Measurements from ENCODE around the gene GDI2. TPM values are rescaled to one million over a fixed set of nuclear protein-coding genes. Genes with fewer than 3 reads are reported as not detected.

The GDI2 gene
- polyA plus RNA-seq, 1 donor (not counting 4 experiments of a cell fraction or from before 2014, with no cell fraction given): 293 TPM

DNA sequence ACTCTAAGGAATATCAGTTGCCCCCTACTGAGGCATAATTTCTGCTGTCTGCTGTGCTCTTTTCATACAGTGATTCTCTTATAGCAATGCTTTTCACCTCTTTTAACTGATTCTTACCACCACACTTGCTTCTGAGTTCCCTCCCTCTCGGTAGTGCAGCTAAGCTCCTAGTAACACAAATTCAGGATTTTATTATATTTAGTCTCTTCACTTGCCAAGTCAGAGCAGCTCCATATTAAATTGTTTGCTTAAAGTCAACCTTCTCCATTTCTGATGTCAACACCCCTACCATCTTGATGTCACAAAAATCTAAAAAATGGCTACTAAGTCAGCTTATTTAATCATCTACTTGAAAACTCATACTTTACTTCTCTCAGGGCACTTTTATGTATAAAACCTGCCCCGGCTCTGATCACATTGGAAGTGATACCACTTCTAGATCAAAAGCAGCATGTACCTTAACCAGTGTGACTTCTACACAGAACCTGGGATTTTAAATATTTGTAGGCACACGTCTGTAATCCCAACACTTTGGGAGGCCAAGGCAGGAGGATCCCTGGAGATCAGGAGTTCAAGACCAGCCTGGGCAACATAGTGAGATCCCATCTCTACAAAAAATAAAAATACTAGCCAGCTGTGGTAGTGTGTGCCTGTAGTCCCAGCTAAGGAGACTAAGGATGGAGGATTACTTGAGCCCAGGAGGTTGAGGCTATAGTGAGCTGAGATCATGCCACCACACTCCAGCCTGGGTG, 55.3 kb downstream of the GDI2 start:
- no peaks in the 10 kb centered on the region for H4K20me1 ChIP-seq (ENCODE audit: control insufficient read depth, extremely low read depth, insufficient read depth, low read length)

DNA sequence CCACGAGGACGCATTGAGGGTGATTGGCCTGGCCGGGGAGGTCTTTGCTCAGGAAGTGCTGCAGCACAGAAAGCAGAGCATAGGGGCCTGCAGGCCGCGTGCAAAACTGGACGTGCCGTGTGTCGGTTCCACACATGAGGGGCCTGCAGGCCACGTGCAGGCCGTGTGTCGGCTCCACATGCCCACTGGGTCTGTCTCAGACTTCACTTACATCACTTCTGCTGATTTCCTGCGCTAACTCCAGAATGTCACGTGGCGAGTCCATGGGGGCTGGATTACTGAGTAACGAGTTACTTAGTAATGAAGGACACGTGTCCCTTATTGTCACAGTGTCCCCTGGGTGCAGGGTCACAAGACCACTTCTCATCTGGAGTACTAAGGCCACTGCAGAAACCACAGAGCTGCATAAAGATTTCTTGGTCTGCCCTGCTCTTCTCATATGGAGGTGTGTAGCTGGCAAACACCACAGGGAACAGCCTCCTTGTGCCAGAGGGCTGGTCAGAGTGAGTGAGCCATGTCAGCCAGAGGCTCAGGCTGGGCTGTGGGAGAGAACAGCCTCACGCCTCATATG, 60.8 kb downstream of the GDI2 start:
- no peaks in the 10 kb centered on the region for H3K9me3 ChIP-seq (ENCODE audit: control insufficient read depth, low read depth, low read length)
- peaks cover 2% of the 10 kb centered on the region for H4K20me1 ChIP-seq (ENCODE audit: control insufficient read depth, extremely low read depth, insufficient read depth, low read length)
- no peaks in the 10 kb centered on the region for H3K4me1 ChIP-seq (ENCODE audit: control insufficient read depth, extremely low read depth, insufficient read depth, low read length)
- FAIRE-seq (no peak), DNase-seq (ENCODE audit: low read depth, low spot score) (no peak)
- no peak overlapping the region for H3K27ac ChIP-seq (ENCODE audit: control insufficient read depth, insufficient read depth, low read length)
- H3K9me1 ChIP-seq (ENCODE audit: control insufficient read depth, extremely low read depth, insufficient read depth, low read length): no peaks in the 10 kb centered on the region
- TF ChIP-seq EZH2 (IDR thresholded peaks at IDR 0.05; ENCODE audit: low read length): no peak
- TF ChIP-seq, protein P1, sequence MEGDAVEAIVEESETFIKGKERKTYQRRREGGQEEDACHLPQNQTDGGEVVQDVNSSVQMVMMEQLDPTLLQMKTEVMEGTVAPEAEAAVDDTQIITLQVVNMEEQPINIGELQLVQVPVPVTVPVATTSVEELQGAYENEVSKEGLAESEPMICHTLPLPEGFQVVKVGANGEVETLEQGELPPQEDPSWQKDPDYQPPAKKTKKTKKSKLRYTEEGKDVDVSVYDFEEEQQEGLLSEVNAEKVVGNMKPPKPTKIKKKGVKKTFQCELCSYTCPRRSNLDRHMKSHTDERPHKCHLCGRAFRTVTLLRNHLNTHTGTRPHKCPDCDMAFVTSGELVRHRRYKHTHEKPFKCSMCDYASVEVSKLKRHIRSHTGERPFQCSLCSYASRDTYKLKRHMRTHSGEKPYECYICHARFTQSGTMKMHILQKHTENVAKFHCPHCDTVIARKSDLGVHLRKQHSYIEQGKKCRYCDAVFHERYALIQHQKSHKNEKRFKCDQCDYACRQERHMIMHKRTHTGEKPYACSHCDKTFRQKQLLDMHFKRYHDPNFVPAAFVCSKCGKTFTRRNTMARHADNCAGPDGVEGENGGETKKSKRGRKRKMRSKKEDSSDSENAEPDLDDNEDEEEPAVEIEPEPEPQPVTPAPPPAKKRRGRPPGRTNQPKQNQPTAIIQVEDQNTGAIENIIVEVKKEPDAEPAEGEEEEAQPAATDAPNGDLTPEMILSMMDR (optimal IDR thresholded peaks at IDR 0.05 in 1 of 3, IDR thresholded peaks at IDR 0.05 in 1 of 3, conservative IDR thresholded peaks at IDR 0.05 in 1 of 3; ENCODE audit: extremely low read depth in 1 of 3, insufficient read depth in 2 of 3, low read length in 3 of 3): no peak
- H3K4me3 ChIP-seq (ENCODE audit: control insufficient read depth in 2 of 3, extremely low read depth in 1 of 3, insufficient read depth in 2 of 3, low read depth in 1 of 3, low read length in 3 of 3): no peak overlapping the region
- H3K9ac ChIP-seq (ENCODE audit: control insufficient read depth, extremely low read depth, insufficient read depth, low read length): no peak overlapping the region
- no peaks in the 10 kb centered on the region for H3K27me3 ChIP-seq (ENCODE audit: control insufficient read depth, extremely low read depth, insufficient read depth, low read length)
- H3K4me2 ChIP-seq (ENCODE audit: control insufficient read depth, extremely low read depth, insufficient read depth, low read depth, low read length): no peak overlapping the region
- H3K79me2 ChIP-seq (ENCODE audit: control insufficient read depth, insufficient read depth, low read length): peaks cover 10% of the 10 kb centered on the region
- peaks cover 13 to 31% of the 10 kb centered on the region in 2 experiments for H3K36me3 ChIP-seq (ENCODE audit: control insufficient read depth in 2 of 2, extremely low read depth in 1 of 2, insufficient read depth in 2 of 2, low read length in 2 of 2)
- dilution Hi-C loops (cut with MboI; ENCODE audit: extremely low pct_ligation_motif_present, low sequenced_read_pairs): no loop called here
- H2AFZ ChIP-seq (ENCODE audit: control insufficient read depth, low read length): no peak overlapping the region

More for the DNA sequence above, 55.3 kb downstream of the GDI2 start:
- Histone ChIP-seq H3K9me3 (ENCODE audit: control insufficient read depth, low read depth, low read length) (no peaks in the 10 kb centered on the region), H3K9me1 (ENCODE audit: control insufficient read depth, extremely low read depth, insufficient read depth, low read length) (no peaks in the 10 kb centered on the region), H3K27me3 (ENCODE audit: control insufficient read depth, extremely low read depth, insufficient read depth, low read length) (no peaks in the 10 kb centered on the region), H3K27ac (ENCODE audit: control insufficient read depth, insufficient read depth, low read length) (no peak overlapping the region), H3K4me1 (ENCODE audit: control insufficient read depth, extremely low read depth, insufficient read depth, low read length) (no peaks in the 10 kb centered on the region), H3K9ac (ENCODE audit: control insufficient read depth, extremely low read depth, insufficient read depth, low read length) (no peak overlapping the region), H2AFZ (ENCODE audit: control insufficient read depth, low read length) (no peak overlapping the region), H3K36me3 (ENCODE audit: control insufficient read depth in 2 of 2, extremely low read depth in 1 of 2, insufficient read depth in 2 of 2, low read length in 2 of 2) (peaks cover 22 to 26% of the 10 kb centered on the region in 2 experiments), H3K4me3 (ENCODE audit: control insufficient read depth in 2 of 3, extremely low read depth in 1 of 3, insufficient read depth in 2 of 3, low read depth in 1 of 3, low read length in 3 of 3) (no peak overlapping the region), H3K79me2 (ENCODE audit: control insufficient read depth, insufficient read depth, low read length) (no peaks in the 10 kb centered on the region), H3K4me2 (ENCODE audit: control insufficient read depth, extremely low read depth, insufficient read depth, low read depth, low read length) (no peak overlapping the region)
- dilution Hi-C loops (cut with MboI; ENCODE audit: extremely low pct_ligation_motif_present, low sequenced_read_pairs): no loop called here
- TF ChIP-seq, protein P1 (optimal IDR thresholded peaks at IDR 0.05 in 1 of 3, IDR thresholded peaks at IDR 0.05 in 1 of 3, conservative IDR thresholded peaks at IDR 0.05 in 1 of 3; ENCODE audit: extremely low read depth in 1 of 3, insufficient read depth in 2 of 3, low read length in 3 of 3): no peak
- no peak for TF ChIP-seq EZH2 (IDR thresholded peaks at IDR 0.05; ENCODE audit: low read length)
- FAIRE-seq: no peak
- no peak for DNase-seq (ENCODE audit: low read depth, low spot score)

Measured in keratinocyte (primary cell).